AG09319 (cell line): ENCODE data around the gene GNAZ.
"Not testable (repeated sequence)": the region's sequence is repeated elsewhere in the genome, so short reads cannot be mapped to it uniquely, and the experiment has no call there.

Source experiments
- DNase-seq: peaks from one replicate; pipeline ENCODE4 v3.0.0-alpha.2; 2010; ENCODE audit warnings: low read depth; ENCODE audit errors: extremely low read depth
- CTCF ChIP-seq: IDR thresholded peaks from 2 replicates; pipeline ENCODE4 v1.5.1; 2011; ENCODE audit warnings: low read depth, mild to moderate bottlenecking, inconsistent platforms, low read length, moderate library complexity

The GNAZ gene

GRCh38 chr22:23070418-23071229 lies at the start of gene GNAZ:
TSS of gene GNAZ (plus strand) at chr22:23070519. CDS start at chr22:23095696, 25,177 bp downstream.
- no peak for DNase-seq
- TF ChIP-seq CTCF, result no peak

GRCh38 chr22:23020659-23021293 lies 49.5 kb upstream of the GNAZ start:
- DNase-seq, result no peak
- TF ChIP-seq CTCF, result no peak

- not testable (repeated sequence) for DNase-seq
These were observed 48.5 kb upstream of the GNAZ start for GRCh38 chr22:23021660-23022353.

- no peak for DNase-seq
- no peak for TF ChIP-seq CTCF
These were observed 47.0 kb upstream of the GNAZ start for GRCh38 chr22:23023294-23023693.

GRCh38 chr22:23026777-23027176 lies 43.5 kb upstream of the GNAZ start:
- no peak for TF ChIP-seq CTCF
- no peak for DNase-seq

- DNase-seq, result not testable (repeated sequence)
These were observed 42.5 kb upstream of the GNAZ start for GRCh38 chr22:23027849-23028248.

- no peak for DNase-seq
- TF ChIP-seq CTCF, result no peak
These were observed 40.6 kb upstream of the GNAZ start for GRCh38 chr22:23029521-23030228.

GRCh38 chr22:23031381-23031780 lies 38.9 kb upstream of the GNAZ start:
- TF ChIP-seq CTCF, result no peak
- DNase-seq, result no peak
